SU-DHL-6 (cell line): ENCODE data around the gene NFATC4.

Experiments
- H2AFZ ChIP-seq: fragments of 200-600 bp; sonication (generic); 2 replicates; pipeline ENCODE4 v1.6.1; 2014; ENCODE audit warnings: low read depth, mild to moderate bottlenecking, moderate library complexity, mixed read lengths, antibody characterized with exemption, low read length; ENCODE audit not compliant: severe bottlenecking
- H3F3A ChIP-seq: fragments of 200-600 bp; shearing (Covaris generic); 2 replicates; pipeline ENCODE4 v1.6.0; 2016; ENCODE audit warnings: antibody characterized with exemption, mild to moderate bottlenecking; ENCODE audit not compliant: insufficient read depth
- H3K27ac ChIP-seq: fragments of 200-600 bp; sonication (generic); 2 replicates; pipeline ENCODE4 v1.5.1; 2016; ENCODE audit warnings: low read depth, mild to moderate bottlenecking, low read length, moderate library complexity, mixed read lengths
- H3K27me3 ChIP-seq: fragments of 200-600 bp; sonication (generic), shearing (Covaris generic); 2 replicates; pipeline ENCODE4 v1.6.0; 2014; ENCODE audit warnings: mild to moderate bottlenecking, low read length
- H3K36me3 ChIP-seq: fragments of 200-600 bp; sonication (generic); 2 replicates; pipeline ENCODE4 v1.6.1; 2014; ENCODE audit warnings: mild to moderate bottlenecking, low read length, mixed read lengths
- H3K4me2 ChIP-seq: fragments of 300-600, 200-600 bp; shearing (Covaris generic), sonication (generic); 2 replicates; pipeline ENCODE4 v1.6.0; 2014; ENCODE audit warnings: low read length, low read depth, mild to moderate bottlenecking; ENCODE audit not compliant: poor library complexity, severe bottlenecking
- H3K4me3 ChIP-seq: fragments of 200-600 bp; sonication (generic); 2 replicates; pipeline ENCODE4 v1.5.1; 2014; ENCODE audit warnings: antibody characterized with exemption, low read length, mild to moderate bottlenecking, mixed read lengths; ENCODE audit not compliant: insufficient read depth, poor library complexity, severe bottlenecking
- H3K79me2 ChIP-seq: fragments of 200-600 bp; sonication (generic); 2 replicates; pipeline ENCODE4 v1.6.1; 2014; ENCODE audit warnings: mild to moderate bottlenecking, low read length, moderate library complexity; ENCODE audit not compliant: insufficient read depth
- H3K9ac ChIP-seq: fragments of 200-600 bp; sonication (generic); 2 replicates; pipeline ENCODE4 v1.7.0; 2014; ENCODE audit warnings: mild to moderate bottlenecking, low read length
- H3K9me2 ChIP-seq: fragments of 200-600 bp; sonication (generic); replicated peaks from 2 replicates; pipeline ENCODE4 v1.6.1; 2014; ENCODE audit warnings: low read length; ENCODE audit not compliant: insufficient read depth
- H3K9me3 ChIP-seq: fragments of 200-600 bp; sonication (generic); 2 replicates; pipeline ENCODE4 v1.6.1; 2014; ENCODE audit warnings: low read length, mixed read lengths; ENCODE audit not compliant: insufficient read depth
- H4K20me1 ChIP-seq: fragments of 200-600 bp; sonication (generic); 2 replicates; pipeline ENCODE4 v1.6.1; 2014; ENCODE audit warnings: low read depth, mild to moderate bottlenecking, antibody characterized with exemption, low read length, moderate library complexity, mixed read lengths
- EZH2phosphoT487 ChIP-seq: fragments of 200-600 bp; sonication (generic), shearing (Covaris generic); conservative IDR thresholded peaks from 2 replicates; pipeline ENCODE4 v1.6.1; 2018; ENCODE audit warnings: mild to moderate bottlenecking, antibody characterized with exemption, low read length, moderate library complexity, mixed read lengths
- TF ChIP-seq, protein P1 (sequence below): fragments of 200-600 bp; sonication (generic); IDR thresholded peaks from one replicate; pipeline ENCODE4 v1.5.1; 2017; ENCODE audit warnings: antibody characterized with exemption, mild to moderate bottlenecking, low read length, moderate library complexity; ENCODE audit not compliant: insufficient read depth, poor library complexity, severe bottlenecking

NFATC4 gene

DNA sequence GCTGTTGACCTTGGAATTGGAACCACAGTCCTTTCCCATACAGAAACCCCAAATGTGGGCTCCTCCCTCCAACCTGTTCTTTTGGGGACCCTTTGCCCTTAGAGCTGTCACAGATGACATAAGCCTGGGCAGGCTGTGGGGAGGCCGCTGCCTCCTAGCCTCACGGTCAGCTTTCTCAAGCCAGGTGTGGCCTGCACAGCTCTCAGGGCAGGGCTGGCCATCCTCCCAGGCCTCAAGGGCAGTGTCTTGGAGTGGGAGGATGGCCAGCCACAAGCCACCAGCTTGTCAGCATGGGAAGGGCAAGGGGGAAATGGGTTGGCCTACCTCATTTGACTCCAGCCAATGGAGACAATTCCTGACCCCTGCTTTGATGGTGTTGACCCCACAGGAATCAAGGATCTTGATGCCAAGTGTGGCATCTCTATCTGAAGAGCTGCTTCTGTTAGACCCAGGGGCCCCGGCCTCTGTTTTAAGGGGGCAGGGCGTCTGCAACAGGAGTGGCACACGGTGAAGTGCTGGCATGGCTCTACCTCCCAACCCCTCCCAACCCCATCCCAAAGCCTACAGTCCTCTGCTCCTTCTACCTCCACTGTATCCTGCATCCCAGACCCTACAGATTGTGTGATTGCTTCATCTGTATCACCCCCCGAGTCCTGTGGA lies 50.0 kb downstream of the NFATC4 start:
- Histone ChIP-seq H3K36me3 (no peaks in the 10 kb centered on the region), H3K9ac (no peak overlapping the region), H3K9me2 (no peaks in the 10 kb centered on the region), H3K79me2 (no peaks in the 10 kb centered on the region), H3K9me3 (no peaks in the 10 kb centered on the region), H3F3A (no peaks in the 10 kb centered on the region), H3K27ac (no peak overlapping the region), H3K4me2 (no peak overlapping the region), H3K27me3 (no peaks in the 10 kb centered on the region), H4K20me1 (no peaks in the 10 kb centered on the region), H2AFZ (no peak overlapping the region), H3K4me3 (no peak overlapping the region)
- TF ChIP-seq, protein P1, sequence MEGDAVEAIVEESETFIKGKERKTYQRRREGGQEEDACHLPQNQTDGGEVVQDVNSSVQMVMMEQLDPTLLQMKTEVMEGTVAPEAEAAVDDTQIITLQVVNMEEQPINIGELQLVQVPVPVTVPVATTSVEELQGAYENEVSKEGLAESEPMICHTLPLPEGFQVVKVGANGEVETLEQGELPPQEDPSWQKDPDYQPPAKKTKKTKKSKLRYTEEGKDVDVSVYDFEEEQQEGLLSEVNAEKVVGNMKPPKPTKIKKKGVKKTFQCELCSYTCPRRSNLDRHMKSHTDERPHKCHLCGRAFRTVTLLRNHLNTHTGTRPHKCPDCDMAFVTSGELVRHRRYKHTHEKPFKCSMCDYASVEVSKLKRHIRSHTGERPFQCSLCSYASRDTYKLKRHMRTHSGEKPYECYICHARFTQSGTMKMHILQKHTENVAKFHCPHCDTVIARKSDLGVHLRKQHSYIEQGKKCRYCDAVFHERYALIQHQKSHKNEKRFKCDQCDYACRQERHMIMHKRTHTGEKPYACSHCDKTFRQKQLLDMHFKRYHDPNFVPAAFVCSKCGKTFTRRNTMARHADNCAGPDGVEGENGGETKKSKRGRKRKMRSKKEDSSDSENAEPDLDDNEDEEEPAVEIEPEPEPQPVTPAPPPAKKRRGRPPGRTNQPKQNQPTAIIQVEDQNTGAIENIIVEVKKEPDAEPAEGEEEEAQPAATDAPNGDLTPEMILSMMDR = no peak

DNA sequence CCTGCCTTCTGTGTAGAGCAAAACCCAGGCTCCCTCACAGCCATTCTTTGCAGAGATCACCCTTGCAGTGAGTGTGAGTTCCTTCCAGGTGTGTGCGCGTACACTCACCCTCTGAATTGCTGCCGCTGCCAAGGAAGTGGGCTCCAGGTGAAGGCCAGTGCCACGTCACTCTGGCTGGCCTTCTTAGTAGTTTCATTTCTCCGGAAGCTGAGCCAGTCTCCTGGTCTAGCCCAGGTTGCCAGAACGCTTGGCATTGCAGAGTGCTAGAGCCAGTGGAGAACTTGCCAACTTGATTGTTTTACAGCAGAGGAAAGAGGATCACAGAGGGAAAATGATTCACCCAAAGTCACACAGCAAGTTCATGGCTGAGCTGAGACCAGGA lies 50.5 kb downstream of the NFATC4 start:
- Histone ChIP-seq H3K9me3 (no peaks in the 10 kb centered on the region), H3F3A (no peaks in the 10 kb centered on the region), H3K36me3 (no peaks in the 10 kb centered on the region), H3K27me3 (no peaks in the 10 kb centered on the region), H3K27ac (no peak overlapping the region), H3K79me2 (no peaks in the 10 kb centered on the region), H2AFZ (no peak overlapping the region), H3K4me2 (no peak overlapping the region), H3K9me2 (no peaks in the 10 kb centered on the region), H3K4me3 (no peak overlapping the region), H4K20me1 (no peaks in the 10 kb centered on the region), H3K9ac (no peak overlapping the region)
- TF ChIP-seq EZH2phosphoT487 = no peak
- TF ChIP-seq, protein P1 = no peak

DNA sequence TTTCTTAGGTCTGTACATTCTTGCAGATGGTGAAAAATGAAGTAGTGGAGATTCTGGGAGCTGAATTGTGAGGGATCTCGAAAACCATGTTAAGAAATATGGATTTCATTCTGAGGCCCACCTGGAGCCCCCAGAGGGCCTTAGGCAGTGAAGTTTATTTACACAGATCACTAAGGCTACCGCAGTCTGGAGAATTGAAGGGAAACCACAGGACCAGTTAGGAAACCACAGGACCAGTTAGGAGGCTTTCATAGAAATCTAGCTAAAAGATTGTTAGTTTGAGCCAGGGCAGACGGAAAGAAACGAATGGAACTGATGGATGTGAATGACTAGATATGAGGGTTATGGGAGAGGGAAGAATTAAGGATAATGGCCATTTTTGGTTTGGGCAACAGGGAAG lies 54.3 kb downstream of the NFATC4 start:
- TF ChIP-seq, protein P1 = no peak
- no peak for TF ChIP-seq EZH2phosphoT487
- H3K9ac ChIP-seq = no peak overlapping the region
- H3K9me3 ChIP-seq = no peaks in the 10 kb centered on the region
- no peak overlapping the region for H3K4me3 ChIP-seq
- H3F3A ChIP-seq = no peaks in the 10 kb centered on the region
- H4K20me1 ChIP-seq = no peaks in the 10 kb centered on the region
- no peak overlapping the region for H3K27ac ChIP-seq
- H2AFZ ChIP-seq = no peak overlapping the region
- H3K27me3 ChIP-seq = no peaks in the 10 kb centered on the region
- H3K79me2 ChIP-seq = no peaks in the 10 kb centered on the region
- H3K9me2 ChIP-seq = no peaks in the 10 kb centered on the region
- H3K36me3 ChIP-seq = no peaks in the 10 kb centered on the region
- H3K4me2 ChIP-seq = no peak overlapping the region
